Natural killer cell treated with Interleukin-12 subunit alpha and Interleukin-12 subunit beta and Interleukin-15 and Interleukin-18, amount 100 ng/mL, for 72 hours (primary cell): ENCODE measurements around the gene VWA5B1. TPM values are rescaled to one million over a fixed set of nuclear protein-coding genes. Genes with fewer than 3 reads are reported as not detected.
A peak's percentile ranks its signal among the peaks of the same experiment; 100 is the strongest.

Source experiments
- ATAC-seq, 2 donors: fragments of 150-1000 bp; cut with Tn5 transposase in 1 of 2; sonication (Bioruptor Pico), chemical (Tn5 transposase) in 1 of 2; 2 replicates each; pipeline ENCODE4 v1.10.0; 2021
- DNase-seq: peaks from one replicate; pipeline ENCODE4 v3.0.0; 2022; ENCODE audit warnings: low spot score
- H3K27ac Mint-ChIP-seq, 2 donors: 1 replicate in 1 of 2; 2 replicates in 1 of 2; pipeline ENCODE4 v1.8.0; 2022; ENCODE audit warnings: mixed read lengths in 2 of 2, mild to moderate bottlenecking in 1 of 2, moderate library complexity in 1 of 2
- H3K27me3 Mint-ChIP-seq, 2 donors: 1 replicate in 1 of 2; 2 replicates in 1 of 2; pipeline ENCODE4 v1.8.0; 2022; ENCODE audit warnings: mixed read lengths in 2 of 2
- H3K36me3 Mint-ChIP-seq: one replicate; pipeline ENCODE4 v1.8.0; 2022; ENCODE audit warnings: mixed read lengths
- H3K4me1 Mint-ChIP-seq, 2 donors: 1 replicate in 1 of 2; 2 replicates in 1 of 2; pipeline ENCODE4 v1.8.0; 2022; ENCODE audit warnings: low read depth in 2 of 2, mixed read lengths in 2 of 2, mild to moderate bottlenecking in 1 of 2
- H3K4me3 Mint-ChIP-seq: one replicate; pipeline ENCODE4 v1.8.0; 2022; ENCODE audit warnings: mixed read lengths
- H3K9me3 Mint-ChIP-seq: 2 replicates; pipeline ENCODE4 v1.8.0; 2022; ENCODE audit warnings: mixed read lengths
- total RNA-seq, 2 donors: library from RNA; stranded (reverse); gene quantifications; one replicate each; pipeline ENCODE4 v1.2.3, GENCODE V29; 2022

VWA5B1 gene
- total RNA-seq, 2 donors from 2014 or later = not detected

DNA sequence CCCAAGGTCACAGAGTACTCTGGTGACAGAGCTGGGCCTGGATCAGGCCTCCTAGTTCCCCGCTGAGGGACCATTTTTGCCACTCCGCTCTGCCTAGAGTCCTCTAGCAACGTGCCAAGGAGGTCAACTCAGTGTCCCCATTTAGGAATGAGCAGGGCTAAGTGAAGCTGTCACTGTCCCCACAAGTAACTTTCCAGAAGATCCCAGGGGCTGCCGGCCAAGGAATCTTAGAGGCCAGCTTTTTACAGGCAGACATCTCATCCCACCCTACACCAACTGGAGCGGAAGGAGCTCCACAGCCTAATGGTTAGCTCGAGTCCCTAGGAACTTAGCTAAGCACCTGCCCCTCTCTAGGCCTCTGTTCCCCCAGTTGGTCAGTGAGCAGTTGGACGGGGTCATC is 59.7 kb downstream of the VWA5B1 start:
- no peak for ATAC-seq
- Mint-ChIP-seq H3K9me3 (no peaks in the 10 kb centered on the region), H3K4me3 (no peak overlapping the region), H3K27me3 (peaks cover 19 to 26% of the 10 kb centered on the region in 2 donors), H3K36me3 (peaks cover 5% of the 10 kb centered on the region), H3K27ac (no peak overlapping the region), H3K4me1 (no peaks in the 10 kb centered on the region)
- no peak for DNase-seq

DNA sequence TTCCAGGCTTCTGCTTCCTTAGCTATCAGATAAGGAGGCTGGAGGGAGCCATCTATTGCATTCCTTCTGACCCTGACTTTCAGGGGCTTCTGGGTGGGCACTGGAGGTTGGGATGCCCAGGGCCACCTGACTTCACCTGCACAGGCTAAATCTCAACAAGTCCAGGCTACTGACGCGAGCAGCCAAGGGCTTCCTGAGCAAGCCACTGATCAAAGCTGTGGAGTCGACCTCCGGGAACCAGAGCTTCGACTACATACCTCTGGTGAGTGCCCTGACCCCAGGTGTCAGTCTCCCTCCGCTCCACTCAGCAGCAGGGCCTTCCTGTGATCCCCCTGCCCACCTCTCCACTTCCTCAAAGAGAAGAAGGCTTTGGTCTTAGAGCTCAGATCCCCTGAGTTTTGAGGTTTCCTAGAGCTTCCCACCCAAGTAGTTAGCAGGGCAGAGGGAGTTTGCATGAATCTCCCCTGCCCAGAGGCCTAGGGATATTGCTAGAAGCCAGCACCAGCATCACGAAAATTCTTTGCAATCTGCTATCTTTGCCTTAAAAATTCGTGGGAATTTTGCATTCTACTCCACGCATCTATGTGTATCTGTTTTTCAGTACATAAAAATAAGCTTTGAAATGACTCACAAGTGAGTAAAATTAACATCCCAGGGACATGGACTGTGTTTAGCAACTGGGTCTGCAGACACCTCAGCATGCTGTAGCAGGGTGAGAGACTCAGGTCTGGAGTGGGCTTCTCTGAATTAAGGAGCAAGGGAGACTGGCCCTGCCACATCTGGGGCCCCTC is 61.4 kb downstream of the VWA5B1 start:
- H3K36me3 Mint-ChIP-seq = no peaks in the 10 kb centered on the region
- H3K27me3 Mint-ChIP-seq = peaks cover 16 to 20% of the 10 kb centered on the region in 2 donors
- no peaks in the 10 kb centered on the region for H3K4me1 Mint-ChIP-seq
- no peak overlapping the region for H3K4me3 Mint-ChIP-seq
- DNase-seq (no peak), ATAC-seq (no peak)
- H3K27ac Mint-ChIP-seq = no peak overlapping the region
- H3K9me3 Mint-ChIP-seq = no peaks in the 10 kb centered on the region

DNA sequence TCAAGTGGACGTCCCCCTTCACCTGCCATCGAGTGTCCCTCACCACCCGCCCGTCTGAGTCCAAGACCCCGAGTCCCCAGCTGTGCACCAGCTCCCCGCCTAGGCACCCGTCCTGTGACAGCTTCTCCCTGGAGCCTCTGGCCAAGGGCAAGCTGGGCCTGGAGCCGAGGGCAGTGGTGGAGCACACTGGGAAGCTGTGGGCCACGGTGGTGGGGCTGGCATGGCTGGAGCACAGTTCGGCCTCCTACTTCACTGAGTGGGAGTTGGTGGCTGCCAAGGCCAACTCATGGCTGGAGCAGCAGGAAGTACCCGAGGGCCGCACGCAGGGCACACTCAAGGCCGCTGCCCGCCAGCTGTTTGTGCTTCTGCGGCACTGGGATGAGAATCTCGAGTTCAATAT is 63.2 kb downstream of the VWA5B1 start:
- Mint-ChIP-seq H3K27me3 (peaks cover 11 to 13% of the 10 kb centered on the region in 2 donors), H3K36me3 (no peaks in the 10 kb centered on the region), H3K27ac (no peak overlapping the region), H3K9me3 (no peaks in the 10 kb centered on the region), H3K4me3 (no peak overlapping the region), H3K4me1 (no peaks in the 10 kb centered on the region)
- DNase-seq = no peak
- ATAC-seq = no peak

DNA sequence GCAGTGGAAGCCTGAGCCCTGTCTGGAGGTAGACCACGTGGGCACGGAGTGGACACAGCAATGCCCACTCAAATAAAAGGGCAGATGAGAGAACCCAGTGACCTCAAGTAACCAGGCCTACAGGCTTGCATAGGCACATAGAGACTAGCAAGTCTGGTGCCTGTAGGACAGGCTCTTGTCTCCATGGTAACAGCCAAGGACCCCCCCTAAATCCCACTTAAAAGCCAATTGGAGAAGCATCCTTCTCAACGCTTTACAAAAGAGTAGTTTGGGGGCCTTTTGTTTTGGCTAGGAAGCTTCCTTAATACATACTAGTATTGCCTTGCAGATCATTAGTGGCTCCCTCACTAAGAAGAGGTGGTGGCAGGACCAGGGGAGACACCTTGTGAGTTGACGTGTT is 63.9 kb downstream of the VWA5B1 start:
- H3K9me3 Mint-ChIP-seq = no peaks in the 10 kb centered on the region
- DNase-seq (no peak), ATAC-seq (no peak)
- no peaks in the 10 kb centered on the region for H3K4me1 Mint-ChIP-seq
- H3K4me3 Mint-ChIP-seq = no peak overlapping the region
- H3K27ac Mint-ChIP-seq = no peak overlapping the region
- no peaks in the 10 kb centered on the region for H3K36me3 Mint-ChIP-seq
- peaks cover 16 to 21% of the 10 kb centered on the region in 2 donors for H3K27me3 Mint-ChIP-seq

DNA sequence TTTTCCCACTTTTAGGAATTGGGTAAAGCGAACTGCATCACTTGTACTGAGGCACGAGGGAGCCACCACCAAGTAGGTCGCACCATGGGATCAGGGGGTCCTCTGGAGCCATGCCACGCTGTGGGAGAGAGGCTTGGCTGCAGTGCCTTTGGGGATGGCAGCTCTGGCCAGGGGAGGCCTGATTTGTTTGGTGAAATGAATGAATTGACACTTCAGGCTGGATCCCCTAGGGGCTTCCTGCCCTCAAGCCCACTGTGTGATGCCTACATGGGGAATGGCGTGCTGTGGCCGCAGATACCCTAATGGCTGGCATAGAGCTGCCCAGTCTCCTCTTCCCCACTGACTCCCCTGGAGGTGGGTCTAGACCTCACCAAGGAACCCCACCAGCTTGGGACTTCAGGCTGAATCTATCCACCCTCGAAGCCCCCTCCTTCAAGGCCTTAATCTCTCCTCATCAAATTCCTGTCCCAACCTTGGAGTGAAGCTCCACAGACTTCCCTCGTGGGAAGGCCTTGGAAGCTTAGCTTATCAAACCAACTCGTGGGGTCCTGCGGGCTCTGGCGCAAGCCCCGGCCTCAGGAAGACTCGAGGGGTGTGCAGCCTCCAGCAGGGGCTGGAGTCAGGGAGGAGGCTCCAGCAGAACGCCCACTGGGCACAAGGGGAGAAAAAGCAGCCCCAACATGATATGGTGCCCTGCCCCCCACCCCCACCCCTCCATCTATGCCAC is 64.6 kb downstream of the VWA5B1 start:
- Mint-ChIP-seq H3K9me3 (no peaks in the 10 kb centered on the region), H3K36me3 (no peaks in the 10 kb centered on the region), H3K4me3 (no peak overlapping the region), H3K4me1 (no peaks in the 10 kb centered on the region), H3K27ac (no peak overlapping the region), H3K27me3 (peaks cover 21 to 25% of the 10 kb centered on the region in 2 donors)
- DNase-seq (no peak), ATAC-seq (no peak)

DNA sequence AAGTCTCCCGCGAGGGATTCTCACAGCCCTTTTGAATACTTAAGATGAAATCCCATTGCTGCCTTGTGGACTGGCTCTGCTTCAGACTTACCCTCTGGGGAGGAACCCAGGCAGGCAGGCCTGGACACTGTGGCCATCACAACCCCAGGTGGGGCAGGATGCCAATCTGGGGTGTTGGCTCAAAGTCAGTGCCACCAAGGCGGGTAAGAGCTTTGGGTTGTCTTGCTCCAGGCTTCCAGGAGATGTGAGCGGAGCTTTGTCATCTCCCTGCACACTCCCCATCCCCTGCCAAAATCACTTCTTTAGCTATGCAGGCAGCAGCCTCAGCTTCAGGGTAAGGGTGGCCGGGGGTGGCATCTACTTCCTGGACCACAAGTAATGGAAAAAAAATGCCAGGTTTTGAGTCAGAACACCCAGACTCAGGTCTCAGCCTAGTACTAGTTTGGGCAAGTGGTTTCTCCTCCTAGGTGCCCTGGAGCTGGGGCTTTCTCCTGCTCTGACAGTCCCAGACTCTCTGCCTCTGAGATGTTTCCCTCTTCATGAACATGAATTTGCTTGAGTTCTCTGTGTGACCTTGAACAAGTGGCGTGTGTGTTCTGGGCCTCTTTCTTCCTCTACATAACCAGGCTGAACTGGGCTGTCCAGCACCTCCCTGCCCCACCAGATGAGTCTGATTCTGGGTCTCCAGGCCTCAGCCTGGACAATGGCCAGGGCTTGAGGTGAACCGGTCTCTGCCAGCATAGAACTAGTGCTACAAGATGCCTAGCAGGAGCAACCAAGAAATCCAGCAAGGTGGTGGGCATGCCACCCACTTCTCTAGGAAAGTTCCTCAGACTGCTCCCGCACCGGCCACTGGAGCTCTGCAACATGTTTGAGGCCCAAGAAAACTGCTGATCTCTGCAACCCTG is 65.4 kb downstream of the VWA5B1 start:
- DNase-seq = no peak
- peak overlapping the region in 1 of 2 donors; percentile 25 for H3K27ac Mint-ChIP-seq
- peaks cover 21 to 24% of the 10 kb centered on the region in 2 donors for H3K27me3 Mint-ChIP-seq
- H3K4me3 Mint-ChIP-seq = no peak overlapping the region
- no peaks in the 10 kb centered on the region for H3K4me1 Mint-ChIP-seq
- peak in 1 of 2 donors; percentile 26 for ATAC-seq
- H3K36me3 Mint-ChIP-seq = no peaks in the 10 kb centered on the region
- no peaks in the 10 kb centered on the region for H3K9me3 Mint-ChIP-seq

DNA sequence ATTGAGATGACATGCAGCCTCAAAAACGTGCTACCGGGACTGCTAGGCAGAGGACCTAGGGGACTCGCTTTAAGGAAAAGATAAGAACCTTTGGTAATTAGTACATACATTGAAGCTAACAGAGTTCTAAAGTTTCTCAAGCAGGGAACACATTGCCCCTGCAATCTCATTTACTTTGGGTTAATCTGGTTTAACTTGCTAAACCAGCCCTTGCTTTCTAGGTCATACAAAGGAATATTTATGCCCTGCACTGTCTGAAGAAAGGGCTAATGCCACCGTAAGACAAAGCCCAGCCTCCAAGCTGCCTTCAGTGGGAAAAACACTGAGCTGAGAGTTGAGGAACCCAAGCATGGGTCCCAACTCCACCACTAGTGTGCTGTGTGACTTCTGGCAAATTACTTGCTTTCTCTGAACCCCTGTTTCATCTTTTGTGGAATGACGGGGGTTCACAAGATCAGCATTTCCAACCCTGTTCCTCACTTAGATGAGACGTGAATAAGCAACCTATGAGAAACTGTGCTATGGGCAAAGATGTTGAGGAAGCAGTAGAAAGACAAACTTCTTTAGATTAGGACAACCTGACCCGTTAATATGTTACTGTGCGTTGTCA is 66.3 kb downstream of the VWA5B1 start:
- H3K27ac Mint-ChIP-seq = no peak overlapping the region

DNA sequence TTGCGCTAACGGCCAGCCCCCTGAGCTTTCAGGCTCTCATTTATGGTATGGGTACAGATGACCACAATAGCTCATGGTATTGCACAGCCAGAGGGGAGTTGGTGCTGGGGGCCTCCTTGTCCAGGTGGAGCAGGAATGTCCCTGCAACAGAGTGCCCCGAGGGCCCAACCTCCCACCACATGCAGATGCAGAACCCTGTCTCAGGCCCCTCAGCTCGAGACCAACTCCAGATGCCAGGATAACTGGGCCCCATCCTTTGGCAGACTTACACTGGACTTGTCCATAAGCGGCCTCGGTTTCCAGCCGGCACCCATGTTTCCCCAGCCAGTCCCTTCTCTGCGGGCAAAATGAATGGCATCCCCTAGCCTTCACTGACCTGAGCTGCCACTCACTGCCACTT is 67.1 kb downstream of the VWA5B1 start:
- Mint-ChIP-seq H3K4me1 (no peaks in the 10 kb centered on the region), H3K36me3 (no peaks in the 10 kb centered on the region), H3K27ac (no peak overlapping the region), H3K4me3 (no peak overlapping the region), H3K27me3 (peaks cover 25 to 34% of the 10 kb centered on the region in 2 donors), H3K9me3 (no peaks in the 10 kb centered on the region)
- no peak for DNase-seq
- ATAC-seq = no peak

More for the DNA sequence above, 66.3 kb downstream of the VWA5B1 start:
- Mint-ChIP-seq H3K4me1 (no peaks in the 10 kb centered on the region), H3K36me3 (no peaks in the 10 kb centered on the region), H3K4me3 (no peak overlapping the region), H3K9me3 (no peaks in the 10 kb centered on the region), H3K27me3 (peaks cover 21 to 28% of the 10 kb centered on the region in 2 donors)
- ATAC-seq (no peak), DNase-seq (no peak)

DNA sequence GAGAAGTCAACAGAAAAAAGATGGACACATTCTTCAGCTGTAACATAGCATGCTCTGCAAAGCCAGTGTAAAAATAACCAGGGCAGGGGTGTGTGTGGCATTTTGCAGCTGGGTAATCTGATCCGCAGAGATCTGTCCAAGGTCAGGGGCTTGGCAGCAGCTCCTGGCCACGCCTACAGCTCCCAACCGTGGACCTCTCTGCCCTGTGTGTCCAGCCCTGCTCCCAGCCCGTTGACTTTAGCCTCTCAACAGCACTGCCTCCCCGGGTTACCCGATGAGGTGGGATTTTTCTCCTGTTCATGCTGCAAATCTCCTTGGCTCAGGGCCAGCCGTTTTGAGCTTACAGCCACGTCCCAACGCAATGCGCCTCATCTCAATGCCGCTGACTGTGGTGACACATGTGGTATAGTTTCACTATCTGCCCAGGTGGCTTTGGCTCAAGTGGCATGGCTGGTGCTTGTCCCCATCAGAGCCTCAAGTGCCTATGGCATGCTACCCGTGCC is 68.1 kb downstream of the VWA5B1 start:
- no peak for DNase-seq
- H3K27ac Mint-ChIP-seq = no peak overlapping the region
- ATAC-seq = no peak
- H3K4me1 Mint-ChIP-seq = no peaks in the 10 kb centered on the region
- H3K27me3 Mint-ChIP-seq = peaks cover 17 to 31% of the 10 kb centered on the region in 2 donors
- no peaks in the 10 kb centered on the region for H3K36me3 Mint-ChIP-seq
- H3K4me3 Mint-ChIP-seq = no peak overlapping the region
- H3K9me3 Mint-ChIP-seq = no peaks in the 10 kb centered on the region

DNA sequence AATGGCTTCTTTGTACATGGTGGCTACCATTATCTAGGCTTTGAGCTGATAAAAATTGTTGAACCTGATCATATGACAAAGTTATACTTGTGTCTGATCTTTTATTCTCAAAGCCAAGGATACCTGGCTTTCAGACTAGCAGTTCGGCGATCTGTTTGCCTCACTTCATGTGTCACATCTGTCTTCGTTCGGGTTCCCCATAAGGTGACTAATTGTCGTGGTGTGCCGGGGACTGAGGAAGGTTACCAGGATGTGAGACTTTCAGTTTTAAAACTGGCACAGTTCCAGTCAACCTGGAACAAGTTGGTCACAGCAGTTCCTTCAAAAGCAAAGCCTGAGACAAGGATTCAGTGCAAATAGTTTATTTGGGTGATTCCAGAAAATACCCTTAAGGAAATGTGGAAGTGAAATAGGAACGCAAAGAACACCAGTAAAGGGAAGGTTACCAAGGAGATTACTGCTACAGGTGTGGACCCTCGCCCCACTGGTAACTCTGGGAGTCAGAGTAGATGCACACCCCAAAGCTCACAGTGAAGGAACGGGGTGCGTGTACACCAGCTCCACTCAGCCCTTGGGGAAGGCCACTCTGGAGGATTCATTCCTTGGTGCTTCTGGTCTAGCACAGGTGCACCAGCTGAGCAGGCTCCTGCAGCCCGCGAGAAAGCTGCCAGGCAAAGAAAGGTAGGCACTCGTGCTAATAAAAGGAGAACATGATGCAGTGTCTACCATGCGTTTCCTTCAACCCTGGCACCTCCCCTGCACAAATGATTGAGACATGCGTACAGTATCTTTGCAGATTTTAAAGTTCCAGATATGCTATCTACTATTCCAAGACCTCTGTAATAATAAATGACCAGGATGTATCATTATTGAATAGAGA is 69.0 kb downstream of the VWA5B1 start:
- H3K27ac Mint-ChIP-seq = no peak overlapping the region
- H3K9me3 Mint-ChIP-seq = no peaks in the 10 kb centered on the region
- peaks cover 24 to 33% of the 10 kb centered on the region in 2 donors for H3K27me3 Mint-ChIP-seq
- H3K4me3 Mint-ChIP-seq = no peak overlapping the region
- DNase-seq (no peak), ATAC-seq (peak in 1 of 2 donors; percentile 35)
- no peaks in the 10 kb centered on the region for H3K4me1 Mint-ChIP-seq
- H3K36me3 Mint-ChIP-seq = no peaks in the 10 kb centered on the region

DNA sequence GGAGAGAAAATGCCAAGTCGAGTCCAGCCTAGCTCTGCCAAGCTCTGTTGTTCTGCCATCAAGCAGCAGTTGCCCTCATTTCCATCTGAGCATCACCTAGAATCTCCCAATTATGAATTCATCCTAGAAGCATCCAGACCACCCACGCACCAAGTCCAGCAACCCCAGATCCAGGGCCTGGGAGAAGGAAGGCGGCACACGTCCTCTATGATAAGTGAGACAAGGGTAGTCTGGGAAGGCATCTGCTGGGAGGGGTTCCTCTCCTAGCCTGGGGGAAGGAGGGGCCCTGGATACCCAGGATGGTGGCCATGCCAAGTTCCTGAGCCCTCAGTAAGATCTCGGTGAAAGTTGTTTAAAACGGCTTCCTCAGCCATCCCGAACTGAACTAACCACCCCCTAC is 70.7 kb downstream of the VWA5B1 start:
- Mint-ChIP-seq H3K4me3 (no peak overlapping the region), H3K36me3 (no peaks in the 10 kb centered on the region), H3K9me3 (no peaks in the 10 kb centered on the region), H3K4me1 (no peaks in the 10 kb centered on the region), H3K27ac (no peak overlapping the region), H3K27me3 (peaks cover 26 to 30% of the 10 kb centered on the region in 2 donors)
- DNase-seq = no peak
- no peak for ATAC-seq

DNA sequence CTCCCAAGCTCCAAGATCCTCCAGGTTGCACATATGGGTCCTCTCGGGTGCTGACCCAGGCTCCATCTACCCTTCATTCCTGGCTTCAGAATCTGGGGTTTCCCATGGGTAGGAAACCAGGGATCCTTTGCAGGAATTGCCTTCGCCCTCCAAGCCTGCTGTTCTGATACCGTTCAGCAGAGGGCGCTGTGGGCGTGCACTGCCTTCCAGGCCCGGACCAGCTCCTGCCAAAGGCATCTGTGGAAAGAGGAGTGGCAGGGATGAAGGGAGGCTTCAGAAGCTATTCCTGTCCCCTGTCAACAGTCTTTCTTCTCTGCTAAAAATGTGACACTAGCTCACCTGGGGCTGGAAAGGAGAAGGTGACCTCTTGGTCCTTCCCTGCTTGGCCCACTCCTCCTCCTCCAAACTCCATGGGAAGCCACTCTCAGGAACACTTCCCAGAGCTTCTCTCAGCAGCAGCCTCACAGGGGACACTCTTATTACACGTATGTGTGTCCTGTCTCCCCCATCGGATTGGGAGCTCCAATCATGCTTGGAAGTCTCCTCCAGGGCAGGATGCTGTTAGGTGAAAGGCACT is 71.2 kb downstream of the VWA5B1 start:
- Mint-ChIP-seq H3K27ac (no peak overlapping the region), H3K27me3 (peaks cover 28 to 30% of the 10 kb centered on the region in 2 donors), H3K4me3 (no peak overlapping the region), H3K9me3 (no peaks in the 10 kb centered on the region), H3K36me3 (no peaks in the 10 kb centered on the region), H3K4me1 (no peaks in the 10 kb centered on the region)
- DNase-seq (no peak), ATAC-seq (no peak)
